ENCODE measurements around the gene ASAH2B. TPM values are rescaled to one million over a fixed set of nuclear protein-coding genes. Genes with fewer than 3 reads are reported as not detected.
A peak's percentile ranks its signal among the peaks of the same experiment; 100 is the strongest.
"Not testable (repeated sequence)": the region's sequence is repeated elsewhere in the genome, so short reads cannot be mapped to it uniquely, and the experiment has no call there.

ASAH2B gene
- total RNA-seq, result 2.6 TPM

DNA sequence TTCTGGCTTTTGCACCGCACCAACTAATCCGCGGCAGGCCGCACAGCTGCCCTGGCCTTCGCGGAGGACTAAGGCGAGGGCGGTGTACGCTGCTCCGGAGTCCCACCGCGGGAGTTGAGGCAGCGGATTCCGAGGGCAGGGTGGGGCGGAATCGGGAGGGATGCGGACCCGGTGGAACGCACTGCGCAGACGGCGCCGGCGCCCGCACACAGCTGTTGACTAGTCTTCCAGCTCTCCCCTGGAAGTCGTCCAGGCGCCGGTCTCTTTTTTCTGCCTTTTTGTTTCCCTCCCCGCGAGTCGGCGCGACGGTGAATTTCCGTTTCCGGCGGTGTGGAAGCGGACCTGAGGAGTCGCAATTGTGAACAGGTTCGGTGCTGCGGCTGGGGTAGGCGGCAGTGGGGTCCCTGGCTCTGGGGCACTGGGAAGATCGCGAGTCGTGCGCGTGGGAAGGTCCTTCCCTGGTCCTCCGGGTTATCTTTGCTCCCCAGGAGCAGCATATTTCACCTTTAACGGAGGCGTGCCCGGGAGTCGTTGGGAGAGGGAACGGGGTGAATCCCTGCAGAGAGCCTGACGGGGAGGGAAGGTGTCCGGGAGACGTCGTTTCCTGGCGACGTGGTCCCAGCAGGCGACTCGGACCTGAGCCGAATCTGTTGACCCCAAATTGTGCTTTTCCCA, at the start of gene ASAH2B:
TSS of gene ASAH2B (plus strand) at position 319 of the 675 bp plus-strand sequence. CDS start 5,195 bp downstream, outside the sequence.
- peak within 1 kb of the TSS; percentile 80 to 91 (median 85) for H3K9ac ChIP-seq (ENCODE audit: low read depth in 1 of 3, low read length in 3 of 3)
- H3K4me1 ChIP-seq (ENCODE audit: control insufficient read depth in 3 of 3, insufficient read depth in 3 of 3, low read length in 3 of 3), result peaks cover 0 to 4% (median 3%) of the 10 kb centered on the region in 3 donors
- H3K9me3 ChIP-seq (ENCODE audit: control insufficient read depth in 3 of 3, low read length in 3 of 3), result no peaks in the 10 kb centered on the region
- no peaks in the 10 kb centered on the region for H3K27me3 ChIP-seq (ENCODE audit: control insufficient read depth in 3 of 3, insufficient read depth in 3 of 3, low read length in 3 of 3)
- H3K36me3 ChIP-seq (ENCODE audit: control insufficient read depth in 3 of 3, insufficient read depth in 3 of 3, low read length in 3 of 3), result no peaks in the 10 kb centered on the region
- peak within 1 kb of the TSS; percentile 79 for H3K27ac ChIP-seq (ENCODE audit: low read depth, low read length)
- H3K4me3 ChIP-seq (ENCODE audit: low read length in 3 of 3), result peak within 1 kb of the TSS; percentile 88 to 95 (median 94)

DNA sequence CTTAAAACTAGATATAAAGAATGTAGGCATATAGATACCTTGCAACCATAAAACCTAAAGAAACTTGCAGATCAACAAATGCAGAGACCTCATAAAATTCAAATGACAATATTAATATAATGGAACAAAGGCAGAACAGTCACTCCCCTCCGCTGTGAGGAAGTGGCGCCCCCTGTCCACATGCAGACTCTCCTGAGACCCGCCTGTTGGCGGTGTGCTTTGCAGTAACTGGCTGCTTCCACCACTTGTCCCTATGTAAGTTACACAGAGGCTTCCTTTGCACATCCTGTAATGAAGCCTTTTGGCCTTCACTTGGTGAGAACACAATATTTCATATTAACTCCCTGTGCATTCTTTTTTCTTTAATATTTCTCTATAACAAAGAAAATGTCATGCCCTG, 41.9 kb upstream of the ASAH2B start:
- not testable (repeated sequence) for H3K4me1 ChIP-seq (ENCODE audit: control insufficient read depth in 3 of 3, insufficient read depth in 3 of 3, low read length in 3 of 3); H3K9me3 ChIP-seq (ENCODE audit: control insufficient read depth in 3 of 3, low read length in 3 of 3)

DNA sequence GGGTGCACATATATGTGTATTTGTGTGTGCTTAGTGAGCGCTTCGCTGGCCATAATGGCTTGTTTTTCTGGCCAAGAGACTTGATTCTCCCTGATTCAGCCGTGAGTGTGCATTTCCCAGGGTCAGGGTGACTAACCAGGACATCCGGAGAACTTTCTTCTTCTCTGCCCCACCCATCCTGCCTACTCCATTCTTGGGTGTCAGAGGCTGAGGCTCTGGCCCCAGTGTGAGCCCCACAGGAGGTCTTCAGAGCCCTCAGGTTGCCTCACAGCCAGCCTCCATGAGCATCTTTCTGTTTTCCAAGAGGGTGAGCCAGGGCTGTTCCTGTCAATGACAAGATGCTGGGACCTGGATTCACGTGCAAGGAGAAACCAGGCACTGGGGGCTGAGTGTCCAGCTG, 37.8 kb upstream of the ASAH2B start:
- H3K27ac ChIP-seq (ENCODE audit: low read depth, low read length); H3K4me3 ChIP-seq (ENCODE audit: low read length in 3 of 3); H3K36me3 ChIP-seq (ENCODE audit: control insufficient read depth in 3 of 3, insufficient read depth in 3 of 3, low read length in 3 of 3); H3K4me1 ChIP-seq (ENCODE audit: control insufficient read depth in 3 of 3, insufficient read depth in 3 of 3, low read length in 3 of 3); H3K27me3 ChIP-seq (ENCODE audit: control insufficient read depth in 3 of 3, insufficient read depth in 3 of 3, low read length in 3 of 3); H3K9ac ChIP-seq (ENCODE audit: low read depth in 1 of 3, low read length in 3 of 3); H3K9me3 ChIP-seq (ENCODE audit: control insufficient read depth in 3 of 3, low read length in 3 of 3): not testable (repeated sequence)

More for the DNA sequence above, 41.9 kb upstream of the ASAH2B start:
- H3K9ac ChIP-seq (ENCODE audit: low read depth in 1 of 3, low read length in 3 of 3); H3K27me3 ChIP-seq (ENCODE audit: control insufficient read depth in 3 of 3, insufficient read depth in 3 of 3, low read length in 3 of 3); H3K36me3 ChIP-seq (ENCODE audit: control insufficient read depth in 3 of 3, insufficient read depth in 3 of 3, low read length in 3 of 3); H3K27ac ChIP-seq (ENCODE audit: low read depth, low read length); H3K4me3 ChIP-seq (ENCODE audit: low read length in 3 of 3): not testable (repeated sequence)

DNA sequence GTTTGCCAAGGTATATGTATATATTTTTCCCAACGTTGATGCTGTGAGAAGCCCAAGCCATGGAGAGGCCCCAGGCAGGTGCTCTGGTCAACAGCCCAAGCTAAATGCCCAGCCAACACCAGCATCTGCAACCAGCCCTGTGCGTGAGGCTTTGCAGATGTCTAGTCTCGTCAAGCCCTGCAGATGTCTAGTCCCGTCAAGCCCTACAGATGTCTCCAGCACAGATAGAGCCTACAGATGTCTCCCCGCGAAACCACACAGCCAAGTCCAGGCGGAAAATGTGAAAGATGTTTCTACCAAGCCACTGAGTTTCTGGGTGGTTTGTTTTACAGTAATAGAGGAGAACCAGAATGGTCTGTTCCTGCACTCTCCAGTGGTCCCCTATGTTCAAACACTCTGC, 36.7 kb upstream of the ASAH2B start:
- not testable (repeated sequence) for H3K36me3 ChIP-seq (ENCODE audit: control insufficient read depth in 3 of 3, insufficient read depth in 3 of 3, low read length in 3 of 3); H3K4me1 ChIP-seq (ENCODE audit: control insufficient read depth in 3 of 3, insufficient read depth in 3 of 3, low read length in 3 of 3); H3K4me3 ChIP-seq (ENCODE audit: low read length in 3 of 3); H3K27me3 ChIP-seq (ENCODE audit: control insufficient read depth in 3 of 3, insufficient read depth in 3 of 3, low read length in 3 of 3); H3K27ac ChIP-seq (ENCODE audit: low read depth, low read length); H3K9ac ChIP-seq (ENCODE audit: low read depth in 1 of 3, low read length in 3 of 3); H3K9me3 ChIP-seq (ENCODE audit: control insufficient read depth in 3 of 3, low read length in 3 of 3)

DNA sequence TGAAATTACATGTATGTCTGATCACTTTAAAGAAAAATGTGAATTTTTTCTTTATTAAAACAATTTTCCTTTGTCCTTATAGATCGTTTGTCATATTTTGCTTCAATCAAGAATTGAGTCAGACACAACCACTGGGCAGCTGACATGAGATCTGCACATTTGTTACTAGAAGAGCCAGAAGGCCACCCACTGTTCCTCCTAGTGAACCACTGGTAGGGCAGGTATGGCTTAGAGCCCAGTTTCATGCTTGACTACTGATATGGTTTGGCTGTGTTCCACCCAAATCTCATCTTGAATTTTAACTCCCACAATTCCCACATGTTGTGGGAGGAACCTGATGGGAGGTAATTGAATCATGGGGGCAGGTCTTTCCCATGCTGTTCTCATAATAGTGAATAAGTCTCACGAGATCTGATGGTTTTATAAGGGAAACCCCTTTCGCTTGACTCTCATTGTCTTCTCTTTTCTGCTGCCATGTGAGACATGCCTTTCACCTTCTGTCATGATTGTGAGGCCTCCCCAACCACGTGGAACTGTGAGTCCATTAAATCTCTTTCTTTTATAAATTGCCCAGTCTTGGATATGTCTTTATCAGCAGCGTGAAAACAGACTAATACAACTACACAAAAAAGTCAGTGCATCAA, 35.2 kb upstream of the ASAH2B start:
- not testable (repeated sequence) for H3K27me3 ChIP-seq (ENCODE audit: control insufficient read depth in 3 of 3, insufficient read depth in 3 of 3, low read length in 3 of 3); H3K27ac ChIP-seq (ENCODE audit: low read depth, low read length); H3K9me3 ChIP-seq (ENCODE audit: control insufficient read depth in 3 of 3, low read length in 3 of 3); H3K4me3 ChIP-seq (ENCODE audit: low read length in 3 of 3); H3K36me3 ChIP-seq (ENCODE audit: control insufficient read depth in 3 of 3, insufficient read depth in 3 of 3, low read length in 3 of 3); H3K9ac ChIP-seq (ENCODE audit: low read depth in 1 of 3, low read length in 3 of 3); H3K4me1 ChIP-seq (ENCODE audit: control insufficient read depth in 3 of 3, insufficient read depth in 3 of 3, low read length in 3 of 3)

DNA sequence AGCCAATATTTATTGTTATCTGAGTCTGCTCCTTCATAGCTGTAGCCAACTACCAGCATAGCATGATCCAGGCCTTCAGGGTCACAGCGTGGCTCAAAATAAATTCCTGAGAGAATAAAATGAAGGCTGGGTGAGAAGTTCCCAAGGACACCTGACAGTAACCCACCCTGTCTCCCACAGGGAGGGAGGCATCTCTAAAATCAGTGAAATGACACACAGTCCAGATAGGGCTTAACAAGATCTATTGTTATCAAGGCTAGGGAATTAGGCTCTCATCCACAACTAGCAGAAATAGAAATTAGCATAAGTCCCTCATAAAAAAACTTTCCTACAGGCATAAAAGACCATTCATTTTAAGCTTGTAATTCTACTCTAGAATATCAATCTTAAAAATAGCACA, 33.7 kb upstream of the ASAH2B start:
- H3K36me3 ChIP-seq (ENCODE audit: control insufficient read depth in 3 of 3, insufficient read depth in 3 of 3, low read length in 3 of 3); H3K4me1 ChIP-seq (ENCODE audit: control insufficient read depth in 3 of 3, insufficient read depth in 3 of 3, low read length in 3 of 3); H3K27me3 ChIP-seq (ENCODE audit: control insufficient read depth in 3 of 3, insufficient read depth in 3 of 3, low read length in 3 of 3); H3K27ac ChIP-seq (ENCODE audit: low read depth, low read length); H3K9me3 ChIP-seq (ENCODE audit: control insufficient read depth in 3 of 3, low read length in 3 of 3); H3K4me3 ChIP-seq (ENCODE audit: low read length in 3 of 3); H3K9ac ChIP-seq (ENCODE audit: low read depth in 1 of 3, low read length in 3 of 3): not testable (repeated sequence)

DNA sequence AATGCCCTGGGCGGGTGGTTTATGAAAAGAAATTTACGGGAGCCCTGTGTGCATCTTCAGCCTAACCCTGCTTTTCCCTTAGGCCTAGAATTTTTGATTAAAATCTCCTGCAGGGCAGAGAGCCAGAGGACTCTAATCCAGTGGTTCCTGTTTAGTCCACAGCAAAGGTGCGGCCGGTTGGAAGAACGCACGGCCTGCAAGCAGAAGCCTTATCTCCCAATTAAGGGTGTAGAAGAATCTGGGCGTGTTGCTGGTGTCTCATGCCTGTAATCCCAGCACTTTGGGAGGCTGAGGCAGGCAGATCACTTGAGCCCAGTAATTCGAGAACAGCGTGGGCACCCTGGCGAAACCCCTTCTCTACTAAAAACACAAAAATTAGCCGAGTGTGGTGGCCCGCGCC, 29.5 kb upstream of the ASAH2B start:
- not testable (repeated sequence) for H3K36me3 ChIP-seq (ENCODE audit: control insufficient read depth in 3 of 3, insufficient read depth in 3 of 3, low read length in 3 of 3); H3K9me3 ChIP-seq (ENCODE audit: control insufficient read depth in 3 of 3, low read length in 3 of 3); H3K27me3 ChIP-seq (ENCODE audit: control insufficient read depth in 3 of 3, insufficient read depth in 3 of 3, low read length in 3 of 3); H3K4me1 ChIP-seq (ENCODE audit: control insufficient read depth in 3 of 3, insufficient read depth in 3 of 3, low read length in 3 of 3); H3K27ac ChIP-seq (ENCODE audit: low read depth, low read length); H3K4me3 ChIP-seq (ENCODE audit: low read length in 3 of 3); H3K9ac ChIP-seq (ENCODE audit: low read depth in 1 of 3, low read length in 3 of 3)

DNA sequence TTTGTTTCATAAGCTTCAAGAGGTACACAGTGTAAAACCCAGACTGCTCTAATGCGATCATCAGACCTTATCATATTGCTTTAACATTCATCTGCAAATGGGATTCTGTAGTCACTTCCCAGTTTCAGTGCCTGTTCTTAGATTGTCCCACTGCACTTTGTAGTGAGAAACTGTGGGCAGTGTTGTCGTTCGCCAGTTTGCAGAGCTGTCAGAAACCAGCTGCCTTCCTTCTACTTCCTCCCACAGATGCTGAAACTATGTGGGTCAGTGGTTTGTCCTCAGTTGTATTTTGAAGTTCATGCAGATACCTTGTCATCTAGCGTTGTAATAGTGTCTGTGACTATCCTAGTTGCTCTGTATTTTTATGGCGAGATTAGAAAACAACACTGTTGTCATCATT, 15.9 kb upstream of the ASAH2B start:
- not testable (repeated sequence) for H3K9ac ChIP-seq (ENCODE audit: low read depth in 1 of 3, low read length in 3 of 3); H3K27ac ChIP-seq (ENCODE audit: low read depth, low read length); H3K9me3 ChIP-seq (ENCODE audit: control insufficient read depth in 3 of 3, low read length in 3 of 3); H3K27me3 ChIP-seq (ENCODE audit: control insufficient read depth in 3 of 3, insufficient read depth in 3 of 3, low read length in 3 of 3); H3K36me3 ChIP-seq (ENCODE audit: control insufficient read depth in 3 of 3, insufficient read depth in 3 of 3, low read length in 3 of 3); H3K4me3 ChIP-seq (ENCODE audit: low read length in 3 of 3); H3K4me1 ChIP-seq (ENCODE audit: control insufficient read depth in 3 of 3, insufficient read depth in 3 of 3, low read length in 3 of 3)

DNA sequence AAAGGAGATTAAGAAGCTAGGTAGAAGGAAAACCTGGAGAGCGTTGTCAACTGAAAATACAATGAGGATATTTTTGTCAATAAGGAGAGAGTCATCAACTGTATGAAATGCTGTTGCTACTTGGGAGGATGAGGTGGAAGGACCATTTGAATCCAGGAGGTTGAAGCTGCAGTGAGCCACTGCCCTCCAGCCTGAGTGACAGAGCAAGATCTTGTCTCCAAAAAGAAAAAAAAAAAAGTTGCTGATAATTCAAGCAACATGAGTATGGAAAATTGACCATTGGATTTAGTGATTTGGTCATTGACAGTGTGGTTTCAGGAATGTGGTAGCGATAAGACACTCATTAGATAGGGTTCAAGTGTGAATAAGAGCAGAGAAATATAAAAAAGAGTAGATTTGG, 11.6 kb upstream of the ASAH2B start:
- H3K9ac ChIP-seq (ENCODE audit: low read depth in 1 of 3, low read length in 3 of 3); H3K27ac ChIP-seq (ENCODE audit: low read depth, low read length); H3K27me3 ChIP-seq (ENCODE audit: control insufficient read depth in 3 of 3, insufficient read depth in 3 of 3, low read length in 3 of 3); H3K9me3 ChIP-seq (ENCODE audit: control insufficient read depth in 3 of 3, low read length in 3 of 3); H3K4me3 ChIP-seq (ENCODE audit: low read length in 3 of 3); H3K4me1 ChIP-seq (ENCODE audit: control insufficient read depth in 3 of 3, insufficient read depth in 3 of 3, low read length in 3 of 3); H3K36me3 ChIP-seq (ENCODE audit: control insufficient read depth in 3 of 3, insufficient read depth in 3 of 3, low read length in 3 of 3): not testable (repeated sequence)

DNA sequence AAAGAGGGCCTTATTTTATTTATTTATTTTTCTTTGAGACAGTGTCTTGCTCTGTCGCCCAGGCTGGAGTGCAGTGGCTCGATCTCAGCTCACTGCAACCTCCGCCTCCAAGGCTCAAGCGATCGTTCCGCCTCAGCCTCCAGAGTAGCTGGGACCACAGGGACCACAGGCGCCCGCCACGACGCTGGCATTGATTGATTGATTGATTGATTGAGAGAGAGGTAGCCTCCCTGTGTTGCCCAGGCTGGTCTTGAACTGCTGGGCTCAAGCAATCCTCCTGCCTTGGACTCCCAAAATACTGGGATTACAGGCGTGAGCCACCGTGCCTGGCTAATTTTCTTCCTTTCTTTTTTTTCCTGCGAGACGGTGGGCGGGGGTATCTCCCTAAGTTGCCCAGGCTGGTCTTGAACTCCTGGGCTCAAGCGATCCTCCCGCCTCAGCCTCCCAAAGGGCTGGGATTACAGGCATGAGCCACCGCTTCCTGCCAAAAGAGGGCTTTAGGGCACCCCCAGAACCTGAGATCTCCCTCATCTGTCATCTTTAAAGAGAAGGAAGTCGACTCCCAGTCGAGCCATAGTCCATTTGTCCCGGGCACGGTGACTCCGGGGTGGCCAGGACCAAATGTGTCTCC, 634 bp upstream of the ASAH2B start:
- H3K27me3 ChIP-seq (ENCODE audit: control insufficient read depth in 3 of 3, insufficient read depth in 3 of 3, low read length in 3 of 3); H3K36me3 ChIP-seq (ENCODE audit: control insufficient read depth in 3 of 3, insufficient read depth in 3 of 3, low read length in 3 of 3); H3K9me3 ChIP-seq (ENCODE audit: control insufficient read depth in 3 of 3, low read length in 3 of 3); H3K4me1 ChIP-seq (ENCODE audit: control insufficient read depth in 3 of 3, insufficient read depth in 3 of 3, low read length in 3 of 3): not testable (repeated sequence)
- Histone ChIP-seq H3K27ac (ENCODE audit: low read depth, low read length) (peak overlapping the region; percentile 79), H3K9ac (ENCODE audit: low read depth in 1 of 3, low read length in 3 of 3) (peak overlapping the region; percentile 80 to 91 (median 85)), H3K4me3 (ENCODE audit: low read length in 3 of 3) (peak overlapping the region; percentile 88 to 95 (median 94))

Measured in skeletal muscle tissue (tissue), 4 donors.